ENCODE results near the gene GATAD2B. TPM values are rescaled to one million over a fixed set of nuclear protein-coding genes. Genes with fewer than 3 reads are reported as not detected.
A peak's percentile ranks its signal among the peaks of the same experiment; 100 is the strongest.

GATAD2B gene
- 10 to 100 TPM; 15.8 to 26.3 (median 18.1) TPM for total RNA-seq
- polyA plus RNA-seq: 1 to 10 TPM; 2.7 to 3.4 (median 3.2) TPM
- long read RNA-seq, donor 1: 0 reads
- long read RNA-seq, donor 2, partial matches to known transcripts: 5 of 6 reads
- long read RNA-seq, donor 2, other reads (novel, unspliced or antisense): 0 of 6 reads
- long read RNA-seq, donor 3, full-length matches to known transcripts: 1 of 1 reads
- long read RNA-seq, donor 3, partial matches to known transcripts: 0 of 1 reads
- long read RNA-seq, donor 3, other reads (novel, unspliced or antisense): 0 of 1 reads
- long read RNA-seq, donor 4: 0 reads
- long read RNA-seq, donor 5, full-length matches to known transcripts: 2 of 8 reads
- long read RNA-seq, donor 5, partial matches to known transcripts: 6 of 8 reads
- long read RNA-seq, donor 5, other reads (novel, unspliced or antisense): 0 of 8 reads
- long read RNA-seq, donor 6: 0 reads
- long read RNA-seq, donor 7: 0 reads
- long read RNA-seq, donor 8, partial matches to known transcripts: 80 of 400 reads
- long read RNA-seq, donor 8, other reads (novel, unspliced or antisense): 320 of 400 reads
- long read RNA-seq, donor 9: 0 reads
- long read RNA-seq, donor 10: 0 reads

DNA sequence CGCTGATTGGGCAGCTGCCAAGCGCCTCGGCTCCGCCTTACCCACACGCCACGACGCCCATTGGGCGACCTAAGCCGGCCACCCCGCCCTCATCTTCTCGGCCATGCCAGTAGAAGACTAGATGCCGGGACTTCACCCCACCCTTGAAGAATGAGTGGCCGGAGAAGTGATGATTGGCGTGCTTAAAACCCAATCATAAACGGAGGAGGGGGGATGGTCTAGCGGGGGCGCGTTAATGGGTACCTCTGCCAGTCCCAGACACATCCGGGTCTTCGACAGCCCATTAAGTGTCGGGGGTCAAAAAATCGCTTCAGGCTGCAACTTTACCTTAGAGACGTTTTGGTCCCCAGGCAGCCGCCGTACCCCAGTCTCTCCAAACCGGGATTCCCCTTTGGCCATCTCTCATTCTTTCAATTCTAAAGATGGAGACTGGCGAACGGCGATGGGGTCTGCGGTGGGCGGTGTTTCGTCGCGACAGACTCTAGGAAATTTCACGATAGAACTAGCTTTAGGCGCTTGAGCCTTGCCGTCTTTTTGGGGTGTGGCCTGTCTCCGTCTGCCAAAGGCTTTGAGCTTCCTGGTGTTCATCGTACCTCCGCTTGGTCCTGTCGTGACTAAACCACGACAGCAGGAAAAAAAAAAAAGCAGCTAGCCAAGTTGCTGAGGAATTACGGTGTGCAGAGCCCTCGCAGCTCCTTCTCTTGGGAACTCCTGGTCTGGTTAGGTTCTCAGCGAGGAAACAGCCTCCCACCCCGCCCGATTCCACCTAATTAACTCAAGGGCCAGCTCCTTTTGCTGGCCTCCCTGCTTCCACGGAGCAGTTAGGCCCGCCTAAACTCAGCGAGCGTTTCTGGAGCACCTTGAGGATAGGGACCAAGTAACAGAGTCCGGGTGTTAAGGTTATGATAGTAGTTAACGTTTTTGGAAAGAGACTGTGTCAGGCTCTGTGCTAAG lies at the start of gene GATAD2B:
GATAD2B (minus strand) TSS at position 1 of the 954 bp plus-strand sequence. CDS start 94,625 bp downstream, outside the sequence.
- WGBS, 5 donors: 0 to 1% (median 1%) methylated on average over 52 to 53 of the region's 53 CpGs
- Histone ChIP-seq H3K4me3 (peak within 1 kb of the TSS; percentile 89 to 93 (median 90)), H3K27me3 (no peaks in the 10 kb centered on the region), H3K9me3 (no peaks in the 10 kb centered on the region), H3K4me1 (peaks cover 31 to 48% (median 45%) of the 10 kb centered on the region in 4 donors), H3K36me3 (peaks cover 0 to 6% (median 0%) of the 10 kb centered on the region in 4 donors), H3K27ac (peak within 1 kb of the TSS; percentile 85 to 93 (median 92))
- TF ChIP-seq POLR2AphosphoS5 (IDR thresholded peaks at IDR 0.05): peak; percentile 7 to 63 (median 45)
- TF ChIP-seq EP300 (IDR thresholded peaks at IDR 0.05): no peak
- intact Hi-C loops (cut with DNase I; ENCODE audit: low total_unique reads): no loop called here
- peak; percentile 100 for DNase-seq

DNA sequence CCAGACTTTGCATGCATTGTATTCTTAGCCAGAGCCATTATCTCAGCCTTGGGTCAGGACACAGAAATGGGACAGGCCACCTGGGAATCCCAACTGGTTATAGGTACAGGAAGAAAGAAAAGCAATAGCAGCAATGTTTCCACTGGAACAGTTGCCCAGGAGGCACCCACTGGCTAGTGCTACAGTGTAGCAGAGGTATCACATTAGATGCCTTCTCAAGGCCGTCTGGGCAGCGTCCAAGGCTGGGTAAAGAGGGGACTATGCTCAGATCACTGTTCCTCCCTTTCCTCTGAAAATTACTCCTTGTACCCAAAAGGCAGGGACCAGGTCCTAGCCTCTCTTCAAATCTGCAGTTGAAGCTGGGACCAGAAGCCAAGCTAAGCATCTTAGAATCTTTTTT lies 47.6 kb upstream of the GATAD2B start:
- TF ChIP-seq, protein P1, sequence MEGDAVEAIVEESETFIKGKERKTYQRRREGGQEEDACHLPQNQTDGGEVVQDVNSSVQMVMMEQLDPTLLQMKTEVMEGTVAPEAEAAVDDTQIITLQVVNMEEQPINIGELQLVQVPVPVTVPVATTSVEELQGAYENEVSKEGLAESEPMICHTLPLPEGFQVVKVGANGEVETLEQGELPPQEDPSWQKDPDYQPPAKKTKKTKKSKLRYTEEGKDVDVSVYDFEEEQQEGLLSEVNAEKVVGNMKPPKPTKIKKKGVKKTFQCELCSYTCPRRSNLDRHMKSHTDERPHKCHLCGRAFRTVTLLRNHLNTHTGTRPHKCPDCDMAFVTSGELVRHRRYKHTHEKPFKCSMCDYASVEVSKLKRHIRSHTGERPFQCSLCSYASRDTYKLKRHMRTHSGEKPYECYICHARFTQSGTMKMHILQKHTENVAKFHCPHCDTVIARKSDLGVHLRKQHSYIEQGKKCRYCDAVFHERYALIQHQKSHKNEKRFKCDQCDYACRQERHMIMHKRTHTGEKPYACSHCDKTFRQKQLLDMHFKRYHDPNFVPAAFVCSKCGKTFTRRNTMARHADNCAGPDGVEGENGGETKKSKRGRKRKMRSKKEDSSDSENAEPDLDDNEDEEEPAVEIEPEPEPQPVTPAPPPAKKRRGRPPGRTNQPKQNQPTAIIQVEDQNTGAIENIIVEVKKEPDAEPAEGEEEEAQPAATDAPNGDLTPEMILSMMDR (IDR thresholded peaks at IDR 0.05): no peak
- TF ChIP-seq POLR2AphosphoS5 (IDR thresholded peaks at IDR 0.05): no peak
- no peak for TF ChIP-seq EP300 (IDR thresholded peaks at IDR 0.05)
- no peak for TF ChIP-seq POLR2A (IDR thresholded peaks at IDR 0.05)

DNA sequence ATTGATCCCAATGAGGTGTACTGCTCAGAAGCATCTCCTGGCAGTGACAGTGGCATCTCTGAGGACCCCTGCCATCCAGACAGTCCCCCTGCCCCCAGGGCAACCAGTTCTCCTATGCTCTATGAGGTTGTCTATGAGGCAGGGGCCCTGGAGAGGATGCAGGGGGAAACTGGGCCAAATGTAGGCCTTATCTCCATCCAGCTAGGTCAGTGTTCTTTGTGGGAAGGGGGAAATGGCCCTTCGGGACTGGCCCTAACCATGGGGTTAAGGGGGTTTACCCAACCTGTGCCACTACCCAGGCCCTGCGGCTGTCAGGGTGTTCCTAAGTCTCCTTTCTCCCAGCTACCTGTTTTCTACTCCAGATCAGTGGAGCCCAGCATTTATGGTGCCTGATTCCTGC lies 46.2 kb upstream of the GATAD2B start:
- no peaks in the 10 kb centered on the region for H3K27me3 ChIP-seq
- peaks cover 22 to 50% (median 40%) of the 10 kb centered on the region in 4 donors for H3K4me1 ChIP-seq
- peak overlapping the region in 3 of 4 donors; percentile 48 to 57 (median 54) for H3K4me3 ChIP-seq
- TF ChIP-seq POLR2AphosphoS5 (IDR thresholded peaks at IDR 0.05) (no peak), POLR2A (IDR thresholded peaks at IDR 0.05) (no peak), EP300 (IDR thresholded peaks at IDR 0.05) (no peak)
- TF ChIP-seq, protein P1 (IDR thresholded peaks at IDR 0.05): no peak
- 37 to 68% (median 57%) methylated on average over 2 of the region's 2 CpGs for WGBS, 5 donors
- peak overlapping the region in 4 of 5 donors; percentile 86 to 97 (median 92) for H3K27ac ChIP-seq
- no peak for DNase-seq
- H3K36me3 ChIP-seq: peaks cover 8 to 16% (median 14%) of the 10 kb centered on the region in 4 donors
- intact Hi-C loops (cut with DNase I; ENCODE audit: low total_unique reads): no loop called here
- no peaks in the 10 kb centered on the region for H3K9me3 ChIP-seq

More for the DNA sequence above, 47.6 kb upstream of the GATAD2B start:
- peaks cover 14 to 47% (median 34%) of the 10 kb centered on the region in 4 donors for H3K4me1 ChIP-seq
- intact Hi-C loops (cut with DNase I; ENCODE audit: low total_unique reads): no loop called here
- H3K27ac ChIP-seq: no peak overlapping the region
- H3K9me3 ChIP-seq: no peaks in the 10 kb centered on the region
- 79 to 88% (median 85%) methylated on average over 2 of the region's 2 CpGs for WGBS, 5 donors
- no peaks in the 10 kb centered on the region for H3K27me3 ChIP-seq
- H3K36me3 ChIP-seq: peaks cover 21 to 30% (median 28%) of the 10 kb centered on the region in 4 donors
- DNase-seq: no peak
- H3K4me3 ChIP-seq: no peak overlapping the region

DNA sequence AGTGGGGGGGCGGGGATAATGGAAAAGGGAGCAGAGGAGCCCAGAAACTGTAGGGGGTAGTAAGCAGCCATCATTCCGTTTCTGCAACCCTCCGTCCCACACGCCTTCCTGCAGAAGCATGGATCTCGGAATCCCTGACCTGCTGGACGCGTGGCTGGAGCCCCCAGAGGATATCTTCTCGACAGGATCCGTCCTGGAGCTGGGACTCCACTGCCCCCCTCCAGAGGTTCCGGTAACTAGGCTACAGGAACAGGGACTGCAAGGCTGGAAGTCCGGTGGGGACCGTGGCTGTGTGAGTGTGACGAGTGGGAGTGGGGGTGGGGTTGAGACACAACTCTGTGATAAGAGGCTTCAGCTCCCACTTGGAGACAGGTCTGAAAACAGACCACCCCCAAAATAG lies 45.6 kb upstream of the GATAD2B start:
- TF ChIP-seq POLR2AphosphoS5 (IDR thresholded peaks at IDR 0.05): no peak
- TF ChIP-seq EP300 (IDR thresholded peaks at IDR 0.05): no peak
- TF ChIP-seq POLR2A (IDR thresholded peaks at IDR 0.05): no peak
- TF ChIP-seq, protein P1 (IDR thresholded peaks at IDR 0.05): no peak
- peak overlapping the region; percentile 86 to 97 (median 91) for H3K27ac ChIP-seq
- 6 to 18% (median 7%) methylated on average over 12 to 13 of the region's 13 CpGs for WGBS, 5 donors
- H3K36me3 ChIP-seq: peaks cover 3 to 11% (median 9%) of the 10 kb centered on the region in 4 donors
- H3K27me3 ChIP-seq: no peaks in the 10 kb centered on the region
- H3K9me3 ChIP-seq: no peaks in the 10 kb centered on the region
- DNase-seq: peak in 1 of 2 donors; percentile 62
- H3K4me3 ChIP-seq: peak overlapping the region; percentile 48 to 57 (median 54)
- intact Hi-C loops (cut with DNase I; ENCODE audit: low total_unique reads): no loop called here
- peaks cover 22 to 51% (median 44%) of the 10 kb centered on the region in 4 donors for H3K4me1 ChIP-seq

Data from stomach (tissue), 19 donors.